ENCODE data around the gene TSPO. TPM values are rescaled to one million over a fixed set of nuclear protein-coding genes. Genes with fewer than 3 reads are reported as not detected.

The TSPO gene
- total and polyA plus RNA-seq, 9 of the 15 experiments (the other 6 are each of a cell fraction or from before 2014, with no cell fraction given), result 4.9 to 126 (median 25.3) TPM

GRCh38 chr22:43171019-43171491, 19.7 kb downstream of the TSPO start:
- Histone ChIP-seq H3K36me3 (ENCODE audit: control insufficient read depth, insufficient read depth, low read length) (peaks cover 88% of the 10 kb centered on the region), H4K20me1 (replicated peaks; ENCODE audit: control insufficient read depth, insufficient read depth, low read length) (no peaks in the 10 kb centered on the region), H3K4me1 (replicated peaks in 1 of 2; ENCODE audit: control insufficient read depth in 2 of 2, insufficient read depth in 2 of 2, low read length in 2 of 2) (peaks cover 3 to 43% of the 10 kb centered on the region in 2 experiments; a peak in 4 of 5 replicates), H2AFZ (ENCODE audit: low read depth, low read length) (no peak overlapping the region), H3K4me2 (ENCODE audit: insufficient read depth, low read length) (no peak overlapping the region), H3K79me2 (ENCODE audit: control insufficient read depth, insufficient read depth, low read length) (no peaks in the 10 kb centered on the region), H3K9me1 (ENCODE audit: control insufficient read depth, insufficient read depth, low read length) (no peaks in the 10 kb centered on the region), H3K27ac (ENCODE audit: extremely low read depth, low read depth, low read length) (no peak overlapping the region), H3K9me3 (replicated peaks; ENCODE audit: control insufficient read depth, insufficient read depth, low read depth, low read length) (no peaks in the 10 kb centered on the region), H3K4me3 (no peak overlapping the region), H3K9ac (ENCODE audit: insufficient read depth in 1 of 2, low read depth in 2 of 2, low read length in 2 of 2) (peak overlapping the region in 1 of 2 experiments; percentile 45; a peak in 1 of 4 replicates), H3K27me3 (ENCODE audit: control insufficient read depth in 2 of 2, insufficient read depth in 2 of 2, low read length in 2 of 2) (no peaks in the 10 kb centered on the region)
- FAIRE-seq, result no peak
- ChIA-PET CTCF (ENCODE audit: low intra/inter-chr PET ratio) (no interaction called here), POLR2A (interaction anchor here (1.5 kb wide), 1 partner anchor 14 kb away, joined by 5 read pairs; no protein-coding TSS in a partner anchor)
- intact Hi-C loops (cut with micrococcal nuclease) (no loop called here), in situ Hi-C loops (cut with MboI) (no loop called here)
- BruUV-seq (replicated peaks), result no TSS peak
- DNase-seq (ENCODE audit: extremely low read depth in 1 of 4, low spot score in 3 of 4), result no peak
- ATAC-seq, result no peak
- 73% methylated on average over 6 of the region's 14 CpGs for WGBS (ENCODE audit: insufficient coverage, low coverage, missing lambda C conversion rate)
- TF ChIP-seq RBM14 (IDR thresholded peaks at IDR 0.05; ENCODE audit: borderline replicate concordance, insufficient read depth, low read depth, low read length) (no peak), HDAC6 (IDR thresholded peaks at IDR 0.05; ENCODE audit: low read depth, low read length) (no peak), ZHX1 (conservative IDR thresholded peaks at IDR 0.05; ENCODE audit: low read length) (no peak), ZNF655 (CRISPR knock-in tag; IDR thresholded peaks at IDR 0.05) (no peak), FOXJ2 (tag; IDR thresholded peaks at IDR 0.05) (no peak), ATF6 (CRISPR knock-in tag; IDR thresholded peaks at IDR 0.05) (no peak), IFI16 (CRISPR knock-in tag; IDR thresholded peaks at IDR 0.05) (no peak), ADNP (tag; IDR thresholded peaks at IDR 0.05) (no peak), ZNF280B (CRISPR knock-in tag; IDR thresholded peaks at IDR 0.05) (no peak), CBX8 (IDR thresholded peaks at IDR 0.05; ENCODE audit: borderline replicate concordance, extremely low read depth, low read depth, low read length, poor library complexity, severe bottlenecking) (no peak), CTBP1 (IDR thresholded peaks at IDR 0.05; ENCODE audit: borderline replicate concordance) (no peak), HBP1 (CRISPR knock-in tag; IDR thresholded peaks at IDR 0.05) (no peak), ZNF695 (CRISPR knock-in tag; IDR thresholded peaks at IDR 0.05) (no peak)
